Left hindlimb (tissue), 1 donor: ENCODE results near the gene SLC16A3.

Experiments used
- DNase-seq: peaks from one replicate; pipeline ENCODE4 v3.0.0-alpha.2; 2018

SLC16A3 gene

GRCh38 chr17:82269882-82270500 lies 41.1 kb downstream of the SLC16A3 start:
- no peak for DNase-seq

- no peak for DNase-seq
Observed at GRCh38 chr17:82270651-82271050, 41.8 kb downstream of the SLC16A3 start.

GRCh38 chr17:82271401-82271800 lies 42.6 kb downstream of the SLC16A3 start:
- no peak for DNase-seq

GRCh38 chr17:82272495-82273326 lies 43.9 kb downstream of the SLC16A3 start:
- DNase-seq: peak; percentile 67

- peak; percentile 93 for DNase-seq
Observed at GRCh38 chr17:82273327-82274133, 44.7 kb downstream of the SLC16A3 start, which contains the start of gene CSNK1D. TSS of gene CSNK1D (minus strand) at chr17:82273700. CDS start at chr17:82273381, 319 bp downstream.

GRCh38 chr17:82274134-82275020 lies 45.5 kb downstream of the SLC16A3 start:
- no peak for DNase-seq

- no peak for DNase-seq
Observed at GRCh38 chr17:82275326-82275725, 46.5 kb downstream of the SLC16A3 start.

GRCh38 chr17:82276938-82277337 lies 48.1 kb downstream of the SLC16A3 start:
- DNase-seq: no peak

GRCh38 chr17:82277851-82278250 lies 49.0 kb downstream of the SLC16A3 start:
- DNase-seq: no peak

GRCh38 chr17:82278308-82278707 lies 49.5 kb downstream of the SLC16A3 start:
- no peak for DNase-seq

GRCh38 chr17:82278786-82279391 lies 50.0 kb downstream of the SLC16A3 start:
- no peak for DNase-seq

GRCh38 chr17:82280537-82280936 lies 51.7 kb downstream of the SLC16A3 start:
- no peak for DNase-seq

- DNase-seq: no peak
Observed at GRCh38 chr17:82281076-82281475, 52.2 kb downstream of the SLC16A3 start.

GRCh38 chr17:82281502-82282238 lies 52.8 kb downstream of the SLC16A3 start:
- DNase-seq: no peak

GRCh38 chr17:82282239-82283207 lies 53.7 kb downstream of the SLC16A3 start:
- no peak for DNase-seq

GRCh38 chr17:82283208-82283749 lies 54.4 kb downstream of the SLC16A3 start:
- DNase-seq: no peak

- no peak for DNase-seq
Observed at GRCh38 chr17:82285141-82285540, 56.3 kb downstream of the SLC16A3 start.

- DNase-seq: no peak
Observed at GRCh38 chr17:82287013-82287867, 58.4 kb downstream of the SLC16A3 start.
